Esophagus mucosa (tissue), 1 donor: ENCODE results near the gene MKI67. TPM values are rescaled to one million over a fixed set of nuclear protein-coding genes. Genes with fewer than 3 reads are reported as not detected.

Experiments used
- ATAC-seq: fragments of 200-7000 bp; cut with Tn5 transposase; one replicate; pipeline ENCODE4 v1.9.1; 2020
- total RNA-seq: library from RNA; stranded (reverse); gene quantifications from one replicate; pipeline ENCODE4 v1.2.4, GENCODE V29; 2023
- donor health status: DM: yes; HTN: yes; CAD: no.

The MKI67 gene
- total RNA-seq, 1 donor from 2014 or later = 51.7 TPM

- no peak for ATAC-seq
Observed at GRCh38 chr10:128064970-128065580, 61.1 kb downstream of the MKI67 start.

- ATAC-seq = peak; percentile 46
Observed at GRCh38 chr10:128064108-128064969, 61.9 kb downstream of the MKI67 start.

- peak; percentile 93 for ATAC-seq
Observed at GRCh38 chr10:128063736-128064107, 62.5 kb downstream of the MKI67 start.

- ATAC-seq = no peak
Observed at GRCh38 chr10:128062881-128063563, 63.2 kb downstream of the MKI67 start.

- ATAC-seq = no peak
Observed at GRCh38 chr10:128062331-128062880, 63.8 kb downstream of the MKI67 start.

GRCh38 chr10:128061306-128062300 is 64.6 kb downstream of the MKI67 start:
- no peak for ATAC-seq

GRCh38 chr10:128060341-128061250 is 65.6 kb downstream of the MKI67 start:
- no peak for ATAC-seq

- ATAC-seq = no peak
Observed at GRCh38 chr10:128059982-128060293, 66.3 kb downstream of the MKI67 start.

GRCh38 chr10:128059266-128059981 is 66.8 kb downstream of the MKI67 start:
- ATAC-seq = no peak

- no peak for ATAC-seq
Observed at GRCh38 chr10:128058750-128059134, 67.5 kb downstream of the MKI67 start.

GRCh38 chr10:128058106-128058749 is 68.0 kb downstream of the MKI67 start:
- no peak for ATAC-seq

GRCh38 chr10:128056303-128057050 is 69.7 kb downstream of the MKI67 start:
- ATAC-seq = no peak

GRCh38 chr10:128055061-128055868 is 71.0 kb downstream of the MKI67 start:
- no peak for ATAC-seq

- ATAC-seq = peak; percentile 23
Observed at GRCh38 chr10:128054163-128054970, 71.9 kb downstream of the MKI67 start.

- no peak for ATAC-seq
Observed at GRCh38 chr10:128053356-128053755, 72.9 kb downstream of the MKI67 start.

- ATAC-seq = no peak
Observed at GRCh38 chr10:128052696-128053095, 73.5 kb downstream of the MKI67 start.

GRCh38 chr10:128051548-128051947 is 74.7 kb downstream of the MKI67 start:
- ATAC-seq = no peak
